H1 (cell line): ENCODE data around the gene IL2RA. TPM values are rescaled to one million over a fixed set of nuclear protein-coding genes. Genes with fewer than 3 reads are reported as not detected.

Experiments
- CTCF ChIA-PET: fragments of 300-600 bp; sonication (Branson Sonifier 250); formaldehyde crosslinking; loops from one replicate; lab custom pipeline; 2021; ENCODE audit not compliant: partially characterized antibody; lab: Charles Lee
- POLR2A ChIA-PET: fragments of 300-600 bp; sonication (Branson Sonifier 250); formaldehyde crosslinking; loops from one replicate; lab custom pipeline; 2021; ENCODE audit warnings: inconsistent platforms; ENCODE audit not compliant: partially characterized antibody; lab: Charles Lee
- DNase-seq, 2 experiments: peaks; one replicate each; pipeline versions ENCODE4 v3.0.0 to v3.0.0-alpha.2; 2010 to 2022; ENCODE audit warnings: low spot score in 2 of 2, low read depth in 1 of 2, mixed read lengths in 1 of 2
- FAIRE-seq: peaks from 2 replicates; lab custom pipeline; 2011; peaks lifted over from hg19 to GRCh38; lab: Jason Lieb, UNC
- H2AFZ ChIP-seq: 2 replicates; pipeline ENCODE4 v1.8.1; 2012; ENCODE audit warnings: low read length, inconsistent platforms
- H2AK5ac ChIP-seq: 2 replicates; pipeline ENCODE4 v1.6.1; 2013; ENCODE audit warnings: low read depth, low read length
- H2BK120ac ChIP-seq: replicated peaks from 2 replicates; pipeline ENCODE3; 2013; ENCODE audit warnings: low read depth, low read length, inconsistent platforms
- H2BK12ac ChIP-seq: 2 replicates; pipeline ENCODE4 v1.6.1; 2013; ENCODE audit warnings: low read depth, low read length
- H2BK15ac ChIP-seq: 2 replicates; pipeline ENCODE4 v1.6.1; 2013; ENCODE audit warnings: low read length
- H2BK20ac ChIP-seq: 2 replicates; pipeline ENCODE4 v1.6.1; 2013; ENCODE audit warnings: low read length
- H2BK5ac ChIP-seq: 2 replicates; pipeline ENCODE4 v1.6.1; 2013; ENCODE audit warnings: low read depth, low read length
- H3K14ac ChIP-seq: 2 replicates; pipeline ENCODE4 v1.6.1; 2013; ENCODE audit warnings: inconsistent platforms; ENCODE audit not compliant: insufficient read length
- H3K18ac ChIP-seq: 2 replicates; pipeline ENCODE4 v1.6.1; 2013; ENCODE audit warnings: low read length; ENCODE audit errors: extremely low read depth
- H3K23ac ChIP-seq: 2 replicates; pipeline ENCODE4 v1.6.1; 2013; ENCODE audit warnings: inconsistent platforms; ENCODE audit not compliant: insufficient read length
- H3K23me2 ChIP-seq: 2 replicates; pipeline ENCODE4 v1.6.1; 2013; ENCODE audit warnings: low read depth, low read length
- H3K27ac ChIP-seq: 2 replicates; pipeline ENCODE4 v1.6.1; 2011; ENCODE audit warnings: low read depth, low read length, inconsistent platforms
- H3K27me3 ChIP-seq, 4 experiments: replicated peaks in 1 of 4; 1 replicate in 1 of 4; 2 replicates in 3 of 4; pipeline versions ENCODE4 v1.6.1 to v1.8.1; 2011 to 2013; ENCODE audit warnings: low read length in 3 of 4, mild to moderate bottlenecking in 3 of 4, inconsistent platforms in 2 of 4, mixed read lengths in 2 of 4, moderate library complexity in 1 of 4; ENCODE audit not compliant: control insufficient read depth in 3 of 4, insufficient read depth in 3 of 4; ENCODE audit errors: extremely low read depth in 1 of 4
- H3K36me3 ChIP-seq, 4 experiments: 2 replicates each; pipeline versions ENCODE4 v1.6.1 to v1.8.1; 2011 to 2013; ENCODE audit warnings: mild to moderate bottlenecking in 4 of 4, low read length in 3 of 4, moderate library complexity in 2 of 4, control low read depth in 1 of 4, inconsistent platforms in 1 of 4; ENCODE audit not compliant: insufficient read depth in 4 of 4, control insufficient read depth in 2 of 4
- H3K4ac ChIP-seq: replicated peaks from 2 replicates; pipeline ENCODE3; 2013; ENCODE audit warnings: low read length, low read depth, mixed read lengths, inconsistent platforms; ENCODE audit not compliant: insufficient read length
- H3K4me1 ChIP-seq, 4 experiments: replicated peaks in 1 of 4; 1 replicate in 1 of 4; 2 replicates in 3 of 4; pipeline versions ENCODE4 v1.6.1 to v1.8.1; 2011 to 2013; ENCODE audit warnings: low read length in 3 of 4, inconsistent platforms in 2 of 4, mixed read lengths in 1 of 4; ENCODE audit not compliant: insufficient read depth in 4 of 4, control insufficient read depth in 3 of 4
- H3K4me2 ChIP-seq, 2 experiments: 2 replicates each; pipeline versions ENCODE4 v1.6.1 to v1.8.1; 2011 to 2013; ENCODE audit warnings: low read depth in 2 of 2, low read length in 2 of 2, control low read depth in 1 of 2, inconsistent platforms in 1 of 2, mild to moderate bottlenecking in 1 of 2; ENCODE audit not compliant: insufficient read depth in 1 of 2
- H3K4me3 ChIP-seq, 4 experiments: fragments of 200-600, 300-600 bp in 1 of 4; sonication (generic), shearing (Covaris generic), sonication (Bioruptor Twin) in 1 of 4; 2 replicates each; pipeline versions ENCODE4 v1.5.1 to v1.8.1; 2011 to 2016; ENCODE audit warnings: low read length in 4 of 4, low read depth in 3 of 4, control low read depth in 2 of 4, inconsistent platforms in 2 of 4, mild to moderate bottlenecking in 2 of 4, mixed read lengths in 1 of 4, moderate library complexity in 1 of 4; ENCODE audit not compliant: insufficient read depth in 2 of 4; ENCODE audit errors: extremely low read depth in 1 of 4
- H3K56ac ChIP-seq: replicated peaks from 2 replicates; pipeline ENCODE3; 2013; ENCODE audit warnings: low read depth, mild to moderate bottlenecking, mixed read lengths, low read length, inconsistent platforms; ENCODE audit not compliant: insufficient read length
- H3K79me1 ChIP-seq: 2 replicates; pipeline ENCODE4 v1.6.1; 2013; ENCODE audit warnings: low read depth, low read length, control low read depth
- H3K79me2 ChIP-seq, 2 experiments: 2 replicates each; pipeline versions ENCODE4 v1.6.1 to v1.8.1; 2012 to 2013; ENCODE audit warnings: low read length in 2 of 2, mild to moderate bottlenecking in 2 of 2, inconsistent platforms in 1 of 2; ENCODE audit not compliant: insufficient read depth in 2 of 2, control insufficient read depth in 1 of 2
- H3K9ac ChIP-seq, 4 experiments: replicated peaks in 1 of 4; 1 replicate in 1 of 4; 2 replicates in 3 of 4; pipeline versions ENCODE4 v1.6.1 to v1.8.1; 2011 to 2013; ENCODE audit warnings: low read depth in 3 of 4, low read length in 3 of 4, control low read depth in 2 of 4, mild to moderate bottlenecking in 2 of 4, moderate library complexity in 2 of 4, inconsistent platforms in 1 of 4; ENCODE audit errors: extremely low read depth in 1 of 4
- H3K9me3 ChIP-seq, 2 experiments: 2 replicates each; pipeline versions ENCODE4 v1.6.1 to v1.8.1; 2012 to 2013; ENCODE audit warnings: mild to moderate bottlenecking in 2 of 2, moderate library complexity in 2 of 2, control low read depth in 1 of 2, inconsistent platforms in 1 of 2, low read depth in 1 of 2, low read length in 1 of 2, mixed read lengths in 1 of 2; ENCODE audit not compliant: insufficient read depth in 2 of 2
- H4K20me1 ChIP-seq, 2 experiments: replicated peaks in 1 of 2; 2 replicates each; pipeline versions ENCODE3 to v1.8.1; 2011 to 2013; ENCODE audit warnings: inconsistent platforms in 2 of 2, low read length in 2 of 2, mild to moderate bottlenecking in 1 of 2; ENCODE audit not compliant: insufficient read depth in 2 of 2, control insufficient read depth in 1 of 2
- H4K5ac ChIP-seq: 2 replicates; pipeline ENCODE4 v1.6.1; 2013; ENCODE audit warnings: low read length, low read depth, mixed read lengths, inconsistent platforms; ENCODE audit not compliant: insufficient read length
- H4K8ac ChIP-seq: 2 replicates; pipeline ENCODE4 v1.8.0; 2013; ENCODE audit warnings: mild to moderate bottlenecking, moderate library complexity, low read length, inconsistent platforms; ENCODE audit not compliant: insufficient read depth; ENCODE audit errors: extremely low read depth
- H4K91ac ChIP-seq: replicated peaks from 2 replicates; pipeline ENCODE3; 2013; ENCODE audit warnings: low read length, mixed read lengths, inconsistent platforms; ENCODE audit not compliant: insufficient read length
- ASH2L ChIP-seq: fragments of 200-600, 300-600 bp; sonication (generic); IDR thresholded peaks from one replicate; pipeline ENCODE4 v1.7.1; 2017; ENCODE audit warnings: low read length
- CEBPB ChIP-seq: IDR thresholded peaks from 2 replicates; pipeline ENCODE4 v1.6.1; 2012; ENCODE audit warnings: low read depth, low read length
- CHD1 ChIP-seq: IDR thresholded peaks from 2 replicates; pipeline ENCODE4 v1.6.1; 2012; ENCODE audit warnings: low read depth, low read length, improper control_type of control experiment
- CTBP2 ChIP-seq: IDR thresholded peaks from 2 replicates; pipeline ENCODE4 v1.7.0; 2011; ENCODE audit warnings: borderline replicate concordance, mild to moderate bottlenecking, moderate library complexity, mixed read lengths, low read length; ENCODE audit not compliant: insufficient read depth, insufficient read length
- KDM1A ChIP-seq: fragments of 200-600, 300-600 bp; sonication (generic); IDR thresholded peaks from 2 replicates; pipeline ENCODE4 v1.7.1; 2016; ENCODE audit warnings: mild to moderate bottlenecking, low read length, borderline replicate concordance
- KDM5A ChIP-seq: fragments of 200-600 bp; IDR thresholded peaks from 2 replicates; pipeline ENCODE4 v1.7.1; 2012; ENCODE audit warnings: mild to moderate bottlenecking, low read length, inconsistent platforms, mixed read lengths
- POLR2AphosphoS5 ChIP-seq: IDR thresholded peaks from 2 replicates; pipeline ENCODE4 v1.6.1; 2011; ENCODE audit warnings: low read depth, low read length
- POU5F1 ChIP-seq: IDR thresholded peaks from 2 replicates; pipeline ENCODE4 v1.6.1; 2011; ENCODE audit warnings: low read depth, mild to moderate bottlenecking, low read length, moderate library complexity
- RFX5 ChIP-seq: IDR thresholded peaks from 2 replicates; pipeline ENCODE4 v1.6.1; 2011; ENCODE audit warnings: low read depth, low read length, improper control_type of control experiment, borderline replicate concordance
- RXRA ChIP-seq: IDR thresholded peaks from 2 replicates; pipeline ENCODE4 v1.6.1; 2011; ENCODE audit warnings: low read depth, mild to moderate bottlenecking, low read length, moderate library complexity; ENCODE audit not compliant: insufficient read depth
- SRF ChIP-seq: IDR thresholded peaks from 2 replicates; pipeline ENCODE4 v1.6.1; 2011; ENCODE audit warnings: mild to moderate bottlenecking, low read depth, low read length, moderate library complexity
- TBP ChIP-seq: IDR thresholded peaks from 2 replicates; pipeline ENCODE4 v1.6.1; 2011; ENCODE audit warnings: low read depth, low read length, improper control_type of control experiment
- TCF12 ChIP-seq: IDR thresholded peaks from 2 replicates; pipeline ENCODE4 v1.6.1; 2011; ENCODE audit warnings: low read depth, mild to moderate bottlenecking, low read length
- TEAD4 ChIP-seq: IDR thresholded peaks from 2 replicates; pipeline ENCODE4 v1.6.1; 2012; ENCODE audit warnings: low read depth, low read length, inconsistent platforms, mixed read lengths
- WGBS, 2 experiments: shearing (Covaris generic) in 1 of 2; methylation state at CpG; one replicate each; pipeline versions ENCODE4 v1.1.6 to v1.1.7; 2013 to 2015; ENCODE audit warnings: low lambda C conversion rate in 2 of 2, mixed read lengths in 2 of 2, inconsistent platforms in 1 of 2, low coverage in 1 of 2, missing lambda C conversion rate in 1 of 2; ENCODE audit not compliant: insufficient replicate concordance in 2 of 2, insufficient coverage in 1 of 2, insufficient read length in 1 of 2; ENCODE audit errors: extremely low coverage in 1 of 2, missing lambda C conversion rate in 1 of 2; 5-methylcytosine and 5-hydroxymethylcytosine counted together
- polyA plus RNA-seq, 7 experiments: library from polyadenylated mRNA; depleted of rRNA in 3 of 7; stranded (reverse) in 5 of 7; unstranded in 2 of 7; fragments of >200 nt in 5 of 7; fragments of 200-250 nt in 2 of 7; gene quantifications; 1 replicate in 5 of 7; 2 replicates in 1 of 7; 4 replicates in 1 of 7; pipeline versions ENCODE4 v1.2.1 to v1.2.3, GENCODE V29; 2011 to 2013; ENCODE audit warnings: missing spikeins in 2 of 7, mixed read lengths in 2 of 7
- total RNA-seq: library from RNA; stranded (reverse); fragmentation: NEBNext Ultra II Directional; extraction: Animal tissue kit (Norgen Biotek cat#: 25700); gene quantifications from 2 replicates; pipeline ENCODE4 v1.2.1, GENCODE V29; 2021

IL2RA gene
- total and polyA plus RNA-seq, 2 of the 8 experiments (the other 6 are each of a cell fraction or from before 2014, with no cell fraction given), result not detected

DNA sequence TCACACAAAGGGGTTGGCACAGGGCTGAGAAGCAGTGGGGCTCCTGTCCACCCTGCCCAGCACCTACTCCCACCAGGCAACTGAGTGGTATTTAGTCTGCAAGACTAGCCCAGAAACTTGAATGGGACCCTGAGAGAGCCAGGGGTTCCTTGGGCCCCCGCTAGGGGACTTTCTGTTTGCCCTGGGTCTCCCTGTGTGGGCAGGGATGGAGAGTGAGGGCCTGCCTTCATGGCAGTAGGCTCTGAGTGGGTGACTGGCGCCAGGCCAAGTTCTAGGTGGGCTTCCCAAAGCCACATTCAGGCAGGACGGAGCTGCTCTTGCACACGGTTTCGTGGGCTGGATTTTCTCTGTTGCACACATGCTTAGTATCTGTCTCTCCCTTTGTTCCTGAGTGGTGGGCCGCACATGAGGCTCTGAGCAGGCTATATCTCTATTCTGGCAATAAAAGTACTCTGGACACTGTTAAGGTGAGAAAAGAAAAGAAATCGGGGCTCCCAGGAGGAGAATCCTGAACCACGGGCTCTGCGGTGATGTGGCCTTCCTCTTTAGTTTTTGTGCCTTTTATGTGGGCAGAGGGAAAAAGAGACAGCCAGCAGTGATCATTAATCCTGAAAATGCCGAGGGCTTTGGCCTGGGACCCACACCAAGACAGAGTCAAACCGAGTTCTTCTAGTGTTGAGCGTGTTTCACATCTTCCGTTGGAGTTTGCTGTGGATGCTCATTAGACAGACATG is 26.9 kb downstream of the IL2RA start:
- no peak overlapping the region for H3K56ac ChIP-seq
- no peak overlapping the region for H2BK15ac ChIP-seq
- no peak overlapping the region for H3K23ac ChIP-seq
- H3K79me2 ChIP-seq, result no peaks in the 10 kb centered on the region
- H3K23me2 ChIP-seq, result no peaks in the 10 kb centered on the region; the same call in 1 of the 2 replicates
- peaks cover 0 to 1% (median 0%) of the 10 kb centered on the region in 4 experiments; a peak in 1 of 7 replicates for H3K27me3 ChIP-seq
- H3K9ac ChIP-seq, result no peak overlapping the region
- no peak overlapping the region for H2AFZ ChIP-seq
- H3K36me3 ChIP-seq, result no peaks in the 10 kb centered on the region
- no peaks in the 10 kb centered on the region for H3K4me1 ChIP-seq
- H3K14ac ChIP-seq, result no peak overlapping the region
- DNase-seq (peak in 1 of 2 experiments; percentile 29), FAIRE-seq (no peak)
- H2BK20ac ChIP-seq, result no peak overlapping the region
- H3K4ac ChIP-seq, result no peak overlapping the region
- no peak overlapping the region for H3K4me3 ChIP-seq
- no peaks in the 10 kb centered on the region; a peak in 1 of 4 replicates for H3K9me3 ChIP-seq
- H2AK5ac ChIP-seq, result no peak overlapping the region
- no peak overlapping the region for H2BK120ac ChIP-seq
- ChIA-PET POLR2A (no interaction called here), CTCF (interaction anchor here (3.5 kb wide), 1 partner anchor 21 kb away, joined by 15 read pairs; no protein-coding TSS in a partner anchor)
- no peak overlapping the region for H4K91ac ChIP-seq
- no peak overlapping the region; the same call in 1 of the 2 replicates for H4K8ac ChIP-seq
- WGBS, 2 experiments, result 89% methylated on average over 13 of the region's 13 CpGs; no CpG with 5 or more reads in 1 of the 2 experiments
- H2BK12ac ChIP-seq, result no peak overlapping the region
- H3K18ac ChIP-seq, result no peak overlapping the region
- H4K5ac ChIP-seq, result no peak overlapping the region
- no peaks in the 10 kb centered on the region for H4K20me1 ChIP-seq
- no peaks in the 10 kb centered on the region for H3K79me1 ChIP-seq
- no peak overlapping the region for H3K27ac ChIP-seq
- no peak overlapping the region for H3K4me2 ChIP-seq
- no peak overlapping the region for H2BK5ac ChIP-seq
- TF ChIP-seq CHD1 (no peak), SRF (no peak), RFX5 (no peak), CTBP2 (no peak), CEBPB (no peak), TCF12 (no peak), TEAD4 (no peak), POU5F1 (no peak), POLR2AphosphoS5 (no peak), TBP (no peak), ASH2L (no peak), KDM1A (no peak), RXRA (no peak), KDM5A (no peak)
